Measurements from ENCODE around the gene TSC22D1.

GRCh38 chr13:44451126-44451525 is 125.0 kb downstream of the TSC22D1 start:
- TF ChIP-seq CTCF (IDR thresholded peaks at IDR 0.05; ENCODE audit: insufficient read depth, low read length, poor library complexity, severe bottlenecking): no peak
- TF ChIP-seq EZH2phosphoT487 (conservative IDR thresholded peaks at IDR 0.05; ENCODE audit: low read length): no peak

Data from SU-DHL-6 (cell line).